HCT116 (cell line): ENCODE data around the gene BBIP1. TPM values are rescaled to one million over a fixed set of nuclear protein-coding genes. Genes with fewer than 3 reads are reported as not detected.

Experiments
- ATAC-seq: fragments of 200-7000 bp; cut with Tn5 transposase; 2 replicates; pipeline ENCODE4 v1.9.1; 2020; ENCODE audit warnings: mild to moderate bottlenecking, moderate library complexity
- BruUV-seq: library from RNA; stranded (reverse); fragments of 400-500 nt; replicated peaks from 2 replicates; lab custom pipeline; 2021; lab: Mats Ljungman, UMichigan
- CTCF ChIA-PET: fragments of 300-600 bp; sonication (Branson Sonifier 250); formaldehyde crosslinking; loops from one replicate; lab custom pipeline; 2021; ENCODE audit warnings: antibody characterized with exemption; lab: Charles Lee
- POLR2A ChIA-PET: fragments of 300-600, 350-600 bp; sonication (Branson Sonifier 250); formaldehyde crosslinking; loops from one replicate; lab custom pipeline; 2021; ENCODE audit warnings: antibody characterized with exemption; lab: Charles Lee
- RAD21 ChIA-PET, 2 experiments: fragments of 300-600 bp; sonication (Branson Sonifier 250); formaldehyde crosslinking; loops; one replicate each; lab custom pipeline; 2023; ENCODE audit warnings: low total read pairs in 2 of 2; ENCODE audit not compliant: uncharacterized antibody in 2 of 2, unreplicated experiment in 2 of 2, low non-redundant PET in 1 of 2; lab: Charles Lee
- DNase-seq: peaks from one replicate; pipeline ENCODE4 v3.0.0-alpha.2; 2010; ENCODE audit warnings: low read depth, low spot score
- H2AFZ ChIP-seq: fragments of 200-600 bp; shearing (Covaris generic), sonication (generic); 2 replicates; pipeline ENCODE4 v1.6.1; 2017; ENCODE audit warnings: low read depth, mixed run types, mixed read lengths, antibody characterized with exemption, low read length; ENCODE audit not compliant: poor library complexity, severe bottlenecking
- H3K27ac ChIP-seq: 2 replicates; pipeline ENCODE4 v1.5.1; 2012; ENCODE audit warnings: low read depth, low read length
- H3K27me3 ChIP-seq: fragments of 200-600 bp; sonication (generic); 2 replicates; pipeline ENCODE4 v1.6.1; 2016; ENCODE audit warnings: mixed run types, low read length, mixed read lengths; ENCODE audit not compliant: insufficient read depth
- H3K36me3 ChIP-seq, 2 experiments: fragments of 200-500 bp in 1 of 2; fragments of 200-600 bp in 1 of 2; sonication (Bioruptor generic) in 1 of 2; sonication (generic) in 1 of 2; 2 replicates each; pipeline versions ENCODE4 v1.5.1 to v1.6.1; 2014 to 2016; ENCODE audit warnings: low read length in 2 of 2, inconsistent platforms in 1 of 2, mixed read lengths in 1 of 2, mixed run types in 1 of 2; ENCODE audit not compliant: insufficient read depth in 2 of 2, control insufficient read depth in 1 of 2
- H3K4me1 ChIP-seq, 2 experiments: fragments of 200-600 bp in 1 of 2; sonication (generic) in 1 of 2; 2 replicates each; pipeline versions ENCODE4 v1.5.1 to v1.6.1; 2012 to 2017; ENCODE audit warnings: low read length in 2 of 2, inconsistent platforms in 1 of 2, mild to moderate bottlenecking in 1 of 2, mixed read lengths in 1 of 2, mixed run types in 1 of 2, moderate library complexity in 1 of 2; ENCODE audit not compliant: insufficient read depth in 2 of 2, control insufficient read depth in 1 of 2
- H3K4me2 ChIP-seq: fragments of 200-600 bp; sonication (generic); 2 replicates; pipeline ENCODE4 v1.6.1; 2017; ENCODE audit warnings: mixed run types, low read length, mixed read lengths
- H3K4me3 ChIP-seq, 2 experiments: fragments of 200-600 bp in 1 of 2; sonication (generic) in 1 of 2; replicated peaks in 1 of 2; 2 replicates each; pipeline ENCODE4 v1.5.1; 2011 to 2016; ENCODE audit warnings: low read length in 2 of 2, control low read depth in 1 of 2, low read depth in 1 of 2, mild to moderate bottlenecking in 1 of 2, mixed read lengths in 1 of 2, mixed run types in 1 of 2
- H3K79me2 ChIP-seq: fragments of 200-600 bp; sonication (generic); 2 replicates; pipeline ENCODE4 v1.6.1; 2017; ENCODE audit warnings: mild to moderate bottlenecking, mixed run types, low read length, moderate library complexity, mixed read lengths; ENCODE audit not compliant: insufficient read depth
- H3K9ac ChIP-seq: fragments of 200-600 bp; sonication (generic); 2 replicates; pipeline ENCODE4 v1.6.1; 2016; ENCODE audit warnings: low read length, mixed read lengths
- H3K9me2 ChIP-seq: fragments of 200-600 bp; sonication (generic), shearing (Covaris generic); 2 replicates; pipeline ENCODE4 v1.6.1; 2017; ENCODE audit warnings: mixed run types, mild to moderate bottlenecking, moderate library complexity; ENCODE audit not compliant: insufficient read depth
- H3K9me3 ChIP-seq, 2 experiments: fragments of 200-500 bp in 1 of 2; fragments of 200-600 bp in 1 of 2; sonication (Bioruptor generic) in 1 of 2; sonication (generic) in 1 of 2; 2 replicates each; pipeline ENCODE4 v1.6.1; 2014 to 2017; ENCODE audit warnings: low read length in 2 of 2, mixed read lengths in 2 of 2, inconsistent platforms in 1 of 2, low read depth in 1 of 2, mild to moderate bottlenecking in 1 of 2, mixed run types in 1 of 2, moderate library complexity in 1 of 2; ENCODE audit not compliant: control insufficient read depth in 1 of 2, insufficient read depth in 1 of 2
- H4K20me1 ChIP-seq: fragments of 200-600 bp; sonication (generic), shearing (Covaris generic); 2 replicates; pipeline ENCODE4 v1.6.1; 2017; ENCODE audit warnings: mixed run types, mild to moderate bottlenecking, moderate library complexity; ENCODE audit not compliant: insufficient read depth
- ATF3 ChIP-seq: IDR thresholded peaks from 2 replicates; pipeline ENCODE4 v1.6.1; 2012
- CBX3 ChIP-seq: IDR thresholded peaks from 2 replicates; pipeline ENCODE4 v1.6.1; 2012; ENCODE audit warnings: low read depth
- CEBPB ChIP-seq: IDR thresholded peaks from 2 replicates; pipeline ENCODE4 v1.6.1; 2012; ENCODE audit warnings: low read depth
- CTCF ChIP-seq, 3 experiments: fragments of 200-600 bp in 1 of 3; sonication (generic) in 1 of 3; IDR thresholded peaks in 2 of 3; conservative IDR thresholded peaks in 1 of 3; 2 replicates each; pipeline ENCODE4 v1.5.1; 2012 to 2017; ENCODE audit warnings: low read depth in 2 of 3, low read length in 2 of 3, antibody characterized with exemption in 1 of 3, borderline replicate concordance in 1 of 3, control low read depth in 1 of 3, mild to moderate bottlenecking in 1 of 3, mixed read lengths in 1 of 3, mixed run types in 1 of 3, moderate library complexity in 1 of 3; ENCODE audit not compliant: insufficient read depth in 1 of 3
- EGR1 ChIP-seq: IDR thresholded peaks from 2 replicates; pipeline ENCODE4 v1.6.1; 2012; ENCODE audit warnings: low read depth
- EZH2 ChIP-seq: fragments of 200-600 bp; sonication (generic); IDR thresholded peaks from 2 replicates; pipeline ENCODE4 v1.6.1; 2017; ENCODE audit warnings: antibody characterized with exemption, mixed run types
- FOSL1 ChIP-seq: IDR thresholded peaks from 2 replicates; pipeline ENCODE4 v1.6.1; 2012; ENCODE audit warnings: low read depth
- JUND ChIP-seq: IDR thresholded peaks from 2 replicates; pipeline ENCODE4 v1.6.1; 2012
- POLR2A ChIP-seq: IDR thresholded peaks from 2 replicates; pipeline ENCODE4 v1.7.0; 2011; ENCODE audit warnings: borderline replicate concordance; ENCODE audit not compliant: insufficient read depth, insufficient read length; ENCODE audit errors: extremely low read depth
- POLR2AphosphoS5 ChIP-seq: IDR thresholded peaks from 2 replicates; pipeline ENCODE4 v1.6.1; 2011; ENCODE audit warnings: mild to moderate bottlenecking, low read depth, low read length, moderate library complexity
- RAD21 ChIP-seq: IDR thresholded peaks from 2 replicates; pipeline ENCODE4 v1.6.1; 2012; ENCODE audit warnings: low read depth, mild to moderate bottlenecking
- SP1 ChIP-seq: IDR thresholded peaks from 2 replicates; pipeline ENCODE4 v1.6.1; 2012; ENCODE audit warnings: low read depth
- TCF7L2 ChIP-seq: IDR thresholded peaks from 2 replicates; pipeline ENCODE4 v1.7.0; 2011; ENCODE audit warnings: borderline replicate concordance, inconsistent platforms; ENCODE audit not compliant: insufficient read depth, insufficient read length; ENCODE audit errors: extremely low read depth
- YY1 ChIP-seq: IDR thresholded peaks from 2 replicates; pipeline ENCODE4 v1.6.1; 2011; ENCODE audit warnings: low read length, low read depth, moderate library complexity, mild to moderate bottlenecking; ENCODE audit not compliant: insufficient replicate concordance; ENCODE audit errors: extremely low read depth
- ZBTB33 ChIP-seq: IDR thresholded peaks from 2 replicates; pipeline ENCODE4 v1.6.1; 2011; ENCODE audit warnings: mild to moderate bottlenecking, low read length, moderate library complexity; ENCODE audit not compliant: insufficient replicate concordance; ENCODE audit errors: extremely low read depth
- ZFX ChIP-seq: fragments of 450-650 bp; IDR thresholded peaks from 2 replicates; pipeline ENCODE4 v1.6.1; 2017
- ZNF274 ChIP-seq: fragments of 200-500 bp; sonication (Bioruptor generic); IDR thresholded peaks from 2 replicates; pipeline ENCODE4 v1.6.1; 2014; ENCODE audit warnings: mild to moderate bottlenecking, low read depth, low read length, inconsistent platforms
- intact Hi-C: fragments of 100-400 bp; cut with micrococcal nuclease; formaldehyde crosslinking; loops from 2 replicates; pipeline ENCODE4 v1.10.0; 2022
- total RNA-seq: library from RNA; stranded (reverse); gene quantifications from one replicate; pipeline ENCODE4 v1.2.1, GENCODE V29; 2021; ENCODE audit not compliant: unreplicated experiment

The BBIP1 gene
- total RNA-seq, 1 experiment from 2014 or later = 38.9 TPM

- ATAC-seq = no peak
- H4K20me1 ChIP-seq = no peaks in the 10 kb centered on the region
- H3K4me2 ChIP-seq = no peak overlapping the region
- no peak overlapping the region for H3K4me3 ChIP-seq
- TF ChIP-seq RAD21 = no peak
- no peak for TF ChIP-seq FOSL1
- TF ChIP-seq ZBTB33 = no peak
- no peak for TF ChIP-seq CTCF (IDR thresholded peaks at IDR 0.05 in 2 of 3, conservative IDR thresholded peaks at IDR 0.05 in 1 of 3; ENCODE audit: borderline replicate concordance in 1 of 3, insufficient read depth in 1 of 3, low read depth in 2 of 3, low read length in 2 of 3)
- no peak for TF ChIP-seq EZH2
- no peak for TF ChIP-seq ATF3
- TF ChIP-seq POLR2A = no peak
- no peak for TF ChIP-seq JUND
- TF ChIP-seq EGR1 = no peak
- no peak for TF ChIP-seq YY1
- no peak for TF ChIP-seq POLR2AphosphoS5
- no peak for TF ChIP-seq ZFX
- no peak for TF ChIP-seq TCF7L2
- no peak for TF ChIP-seq SP1
- TF ChIP-seq CBX3 = no peak
- TF ChIP-seq ZNF274 = no peak
- TF ChIP-seq CEBPB = no peak
- TF ChIP-seq, all 23 proteins: peak for 0
- Histone ChIP-seq H2AFZ (no peak overlapping the region), H3K4me1 (no peaks in the 10 kb centered on the region), H3K27me3 (no peaks in the 10 kb centered on the region), H3K79me2 (peaks cover 61% of the 10 kb centered on the region), H3K27ac (no peak overlapping the region), H3K9ac (no peak overlapping the region), H3K9me3 (no peaks in the 10 kb centered on the region), H3K9me2 (peaks cover 3% of the 10 kb centered on the region; the same call in 1 of the 2 replicates), H3K36me3 (no peaks in the 10 kb centered on the region)
- no peak for DNase-seq
- ChIA-PET RAD21 (no interaction called here), CTCF (interaction anchor here (0.6 kb wide), 1 partner anchor 12 kb away, joined by 3 read pairs; no protein-coding TSS in a partner anchor), POLR2A (no interaction called here)
- no TSS peak for BruUV-seq
- intact Hi-C loops = no loop called here
Measured at GRCh38 chr10:110939419-110939818, 20.4 kb upstream of the BBIP1 start.
